ENCODE results near the gene SUPT3H. TPM values are rescaled to one million over a fixed set of nuclear protein-coding genes. Genes with fewer than 3 reads are reported as not detected.

Gene SUPT3H
- total RNA-seq, 1 experiment from 2014 or later, result 12.7 TPM

DNA sequence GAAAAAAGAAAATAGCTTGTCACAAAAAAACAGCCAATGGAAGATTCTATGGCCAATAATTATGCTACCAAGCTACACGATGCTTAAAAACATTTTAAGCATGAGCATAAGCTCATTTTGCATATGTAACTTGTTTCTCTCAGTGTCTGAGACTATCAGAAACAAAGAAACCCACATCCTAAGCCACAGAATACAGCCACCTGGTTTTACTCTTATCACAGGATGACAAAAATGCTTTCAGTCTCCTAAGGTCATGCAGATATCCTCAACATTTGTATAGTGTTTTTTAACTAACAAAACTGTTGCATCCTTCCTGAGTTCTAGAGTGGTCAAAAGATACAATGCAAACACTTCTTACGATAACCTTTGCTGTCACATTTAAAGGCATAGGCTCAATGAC, 221.7 kb downstream of the SUPT3H start:
- no TSS peak for BruUV-seq (replicated peaks)
- DNase-seq (ENCODE audit: unreplicated experiment), result no peak
- H3K27ac Mint-ChIP-seq (ENCODE audit: low read depth, unreplicated experiment), result no peak overlapping the region
- H3K27me3 Mint-ChIP-seq (ENCODE audit: insufficient read depth, unreplicated experiment), result no peaks in the 10 kb centered on the region
- no peak overlapping the region for H3K4me3 Mint-ChIP-seq (ENCODE audit: unreplicated experiment)
- no peaks in the 10 kb centered on the region for H3K36me3 Mint-ChIP-seq (ENCODE audit: insufficient read depth, unreplicated experiment)
- no peaks in the 10 kb centered on the region for H3K4me1 Mint-ChIP-seq (ENCODE audit: insufficient read depth, unreplicated experiment)
- POLR2A ChIA-PET, result interaction anchor here (0.6 kb wide), 1 partner anchor 305 kb away, joined by 3 read pairs; no protein-coding TSS in a partner anchor
- CTCF ChIA-PET, result interaction anchor here (0.9 kb wide), 1 partner anchor 12 kb away, joined by 3 read pairs; no protein-coding TSS in a partner anchor
- intact Hi-C loops (cut with micrococcal nuclease), result no loop called here
- H3K9me3 Mint-ChIP-seq (ENCODE audit: unreplicated experiment), result no peaks in the 10 kb centered on the region
- TF ChIP-seq, protein P1, sequence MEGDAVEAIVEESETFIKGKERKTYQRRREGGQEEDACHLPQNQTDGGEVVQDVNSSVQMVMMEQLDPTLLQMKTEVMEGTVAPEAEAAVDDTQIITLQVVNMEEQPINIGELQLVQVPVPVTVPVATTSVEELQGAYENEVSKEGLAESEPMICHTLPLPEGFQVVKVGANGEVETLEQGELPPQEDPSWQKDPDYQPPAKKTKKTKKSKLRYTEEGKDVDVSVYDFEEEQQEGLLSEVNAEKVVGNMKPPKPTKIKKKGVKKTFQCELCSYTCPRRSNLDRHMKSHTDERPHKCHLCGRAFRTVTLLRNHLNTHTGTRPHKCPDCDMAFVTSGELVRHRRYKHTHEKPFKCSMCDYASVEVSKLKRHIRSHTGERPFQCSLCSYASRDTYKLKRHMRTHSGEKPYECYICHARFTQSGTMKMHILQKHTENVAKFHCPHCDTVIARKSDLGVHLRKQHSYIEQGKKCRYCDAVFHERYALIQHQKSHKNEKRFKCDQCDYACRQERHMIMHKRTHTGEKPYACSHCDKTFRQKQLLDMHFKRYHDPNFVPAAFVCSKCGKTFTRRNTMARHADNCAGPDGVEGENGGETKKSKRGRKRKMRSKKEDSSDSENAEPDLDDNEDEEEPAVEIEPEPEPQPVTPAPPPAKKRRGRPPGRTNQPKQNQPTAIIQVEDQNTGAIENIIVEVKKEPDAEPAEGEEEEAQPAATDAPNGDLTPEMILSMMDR (IDR thresholded peaks at IDR 0.05; ENCODE audit: unreplicated experiment), result no peak

DNA sequence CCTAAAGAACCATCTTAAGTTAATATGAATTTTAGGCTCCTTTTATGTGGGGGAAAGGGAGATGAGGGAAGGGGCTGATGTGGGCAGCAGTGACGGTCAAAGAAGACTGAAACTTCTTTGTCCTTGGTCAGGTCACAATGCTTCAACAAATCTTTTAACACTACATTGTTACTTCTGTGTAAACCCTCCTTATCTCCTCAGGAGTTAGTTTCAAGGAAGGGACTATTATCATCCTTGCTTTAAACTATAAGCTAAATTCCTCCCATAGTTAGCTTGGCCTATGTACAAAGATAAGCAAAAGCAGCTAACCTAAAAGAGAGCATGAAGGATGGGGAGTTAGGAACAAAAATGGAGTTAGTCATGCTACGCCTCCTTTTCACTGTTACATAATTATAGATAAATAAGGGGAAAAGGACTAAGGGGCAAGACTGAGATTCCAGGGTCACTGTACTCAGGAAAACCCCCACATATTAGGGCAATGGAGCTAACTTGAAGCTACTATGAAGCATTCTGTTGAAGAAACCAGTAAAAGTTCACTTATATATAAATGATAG, 222.3 kb downstream of the SUPT3H start:
- H3K27ac Mint-ChIP-seq (ENCODE audit: low read depth, unreplicated experiment), result no peak overlapping the region
- POLR2A ChIA-PET, result interaction anchor here (0.6 kb wide), 1 partner anchor 71 kb away, joined by 3 read pairs; no protein-coding TSS in a partner anchor
- TF ChIP-seq, protein P1 (IDR thresholded peaks at IDR 0.05; ENCODE audit: unreplicated experiment), result no peak
- intact Hi-C loops (cut with micrococcal nuclease), result no loop called here
- DNase-seq (ENCODE audit: unreplicated experiment), result no peak
- CTCF ChIA-PET, result interaction anchor here (0.9 kb wide), 1 partner anchor 11 kb away, joined by 3 read pairs; no protein-coding TSS in a partner anchor
- no peaks in the 10 kb centered on the region for H3K9me3 Mint-ChIP-seq (ENCODE audit: unreplicated experiment)
- no peaks in the 10 kb centered on the region for H3K27me3 Mint-ChIP-seq (ENCODE audit: insufficient read depth, unreplicated experiment)
- no peaks in the 10 kb centered on the region for H3K4me1 Mint-ChIP-seq (ENCODE audit: insufficient read depth, unreplicated experiment)
- no peaks in the 10 kb centered on the region for H3K36me3 Mint-ChIP-seq (ENCODE audit: insufficient read depth, unreplicated experiment)
- no TSS peak for BruUV-seq (replicated peaks)
- H3K4me3 Mint-ChIP-seq (ENCODE audit: unreplicated experiment), result no peak overlapping the region

DNA sequence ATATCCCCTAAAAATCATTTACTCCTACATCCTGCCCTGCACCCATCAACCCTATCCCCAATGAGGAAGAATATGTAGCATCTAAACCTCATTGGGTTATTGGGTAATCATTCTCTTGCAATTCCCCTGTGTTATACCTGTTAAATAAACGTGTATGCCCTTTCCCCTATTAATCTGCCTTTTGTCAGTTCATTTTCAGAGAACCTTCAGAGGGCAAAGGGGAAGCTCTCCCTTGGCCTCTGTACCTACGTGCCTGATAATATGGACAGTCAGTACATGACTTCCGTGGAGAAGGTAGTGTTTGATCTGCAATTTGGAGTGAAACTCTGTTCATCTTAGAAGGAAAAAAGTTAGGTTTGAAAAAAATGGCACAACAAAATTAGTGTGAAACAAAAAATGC, 223.1 kb downstream of the SUPT3H start:
- no TSS peak for BruUV-seq (replicated peaks)
- Mint-ChIP-seq H3K4me3 (ENCODE audit: unreplicated experiment) (no peak overlapping the region), H3K27ac (ENCODE audit: low read depth, unreplicated experiment) (no peak overlapping the region), H3K4me1 (ENCODE audit: insufficient read depth, unreplicated experiment) (no peaks in the 10 kb centered on the region), H3K36me3 (ENCODE audit: insufficient read depth, unreplicated experiment) (no peaks in the 10 kb centered on the region), H3K9me3 (ENCODE audit: unreplicated experiment) (no peaks in the 10 kb centered on the region), H3K27me3 (ENCODE audit: insufficient read depth, unreplicated experiment) (no peaks in the 10 kb centered on the region)
- DNase-seq (ENCODE audit: unreplicated experiment), result no peak
- POLR2A ChIA-PET, result interaction anchor here (0.6 kb wide), 1 partner anchor 71 kb away, joined by 3 read pairs; no protein-coding TSS in a partner anchor
- TF ChIP-seq, protein P1 (IDR thresholded peaks at IDR 0.05; ENCODE audit: unreplicated experiment), result no peak
- CTCF ChIA-PET, result no interaction called here
- intact Hi-C loops (cut with micrococcal nuclease), result no loop called here

DNA sequence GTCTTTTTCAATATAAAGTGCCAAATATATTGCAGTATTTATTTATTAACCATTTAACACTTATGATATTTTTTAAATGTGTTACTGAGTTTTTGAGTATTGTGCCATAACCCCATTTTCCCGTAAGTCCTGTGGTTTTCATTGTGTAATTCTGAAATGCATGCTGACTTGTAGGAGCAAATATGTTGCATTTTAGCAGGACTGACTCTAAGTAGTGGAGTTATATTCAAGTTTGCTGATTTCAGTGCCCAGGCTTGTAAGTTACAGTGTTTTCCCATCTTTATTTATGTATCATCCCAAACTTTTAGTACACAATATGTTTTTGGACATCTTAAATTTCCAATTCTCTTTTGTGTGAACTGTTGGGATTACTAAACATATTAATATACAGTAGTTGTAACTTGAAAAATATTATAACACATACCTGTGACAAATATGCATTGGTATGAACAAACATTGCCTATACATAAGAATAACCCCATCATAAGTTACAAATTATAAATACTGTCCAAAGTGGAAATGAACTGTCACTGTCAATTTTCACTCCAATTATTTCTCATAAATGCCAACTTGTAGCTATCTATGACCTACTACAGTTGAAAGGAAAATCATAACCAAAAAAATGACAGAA, 228.9 kb downstream of the SUPT3H start:
- intact Hi-C loops (cut with micrococcal nuclease), result no loop called here
- peak; percentile 42 for DNase-seq (ENCODE audit: unreplicated experiment)
- Mint-ChIP-seq H3K9me3 (ENCODE audit: unreplicated experiment) (peaks cover 10% of the 10 kb centered on the region), H3K4me3 (ENCODE audit: unreplicated experiment) (no peak overlapping the region), H3K4me1 (ENCODE audit: insufficient read depth, unreplicated experiment) (peaks cover 6% of the 10 kb centered on the region), H3K27ac (ENCODE audit: low read depth, unreplicated experiment) (peak overlapping the region; percentile 22), H3K27me3 (ENCODE audit: insufficient read depth, unreplicated experiment) (no peaks in the 10 kb centered on the region), H3K36me3 (ENCODE audit: insufficient read depth, unreplicated experiment) (no peaks in the 10 kb centered on the region)
- ChIA-PET POLR2A (no interaction called here), CTCF (no interaction called here)
- TF ChIP-seq, protein P1 (IDR thresholded peaks at IDR 0.05; ENCODE audit: unreplicated experiment), result no peak
- BruUV-seq (replicated peaks), result no TSS peak

All from MCF 10A (cell line).